ENCODE data around the gene FGF22. TPM values are rescaled to one million over a fixed set of nuclear protein-coding genes. Genes with fewer than 3 reads are reported as not detected.

The FGF22 gene
- total RNA-seq, 6 donors from 2014 or later: 0.40 to 6.3 (median 1.2) TPM; not detected in 1

GRCh38 chr19:680287-681028, 40.8 kb downstream of the FGF22 start:
- Histone ChIP-seq H3K36me3 (peaks cover 0 to 13% (median 0%) of the 10 kb centered on the region in 4 donors), H3K4me1 (peaks cover 31 to 57% (median 39%) of the 10 kb centered on the region in 4 donors), H3K27me3 (peaks cover 0 to 4% (median 0%) of the 10 kb centered on the region in 4 donors), H3K4me3 (peak overlapping the region; percentile 55 to 91 (median 84)), H3K27ac (peak overlapping the region; percentile 92 to 97 (median 93)), H3K9me3 (no peaks in the 10 kb centered on the region)
- WGBS, 2 donors: 1 to 2% methylated on average over 13 to 17 of the region's 70 CpGs
- ATAC-seq (ENCODE audit: low FRiP score in 2 of 2): peak; percentile 91 to 95
- DNase-seq: peak; percentile 100
- peak; percentile 55 to 88 (median 78) for TF ChIP-seq CTCF (IDR thresholded peaks at IDR 0.05)
- peak in 3 of 4 donors; percentile 58 to 90 (median 88) for TF ChIP-seq POLR2A (IDR thresholded peaks at IDR 0.05)
- no peak for TF ChIP-seq EP300 (IDR thresholded peaks at IDR 0.05)
- TF ChIP-seq POLR2AphosphoS5 (IDR thresholded peaks at IDR 0.05): peak; percentile 76 to 84

- Histone ChIP-seq H3K36me3 (peaks cover 0 to 13% (median 0%) of the 10 kb centered on the region in 4 donors), H3K9me3 (no peaks in the 10 kb centered on the region), H3K27ac (peak overlapping the region; percentile 76 to 97 (median 92)), H3K27me3 (peaks cover 0 to 4% (median 0%) of the 10 kb centered on the region in 4 donors), H3K4me3 (peak overlapping the region in 3 of 4 donors; percentile 77 to 91 (median 91)), H3K4me1 (peaks cover 24 to 48% (median 34%) of the 10 kb centered on the region in 4 donors)
- WGBS, 2 donors: 57 to 58% methylated on average over 32 to 37 of the region's 54 CpGs
- no peak for TF ChIP-seq EP300 (IDR thresholded peaks at IDR 0.05)
- TF ChIP-seq POLR2AphosphoS5 (IDR thresholded peaks at IDR 0.05): peak in 1 of 2 donors; percentile 7
- TF ChIP-seq POLR2A (IDR thresholded peaks at IDR 0.05): no peak
- TF ChIP-seq CTCF (IDR thresholded peaks at IDR 0.05): no peak
- DNase-seq: peak; percentile 95
- ATAC-seq (ENCODE audit: low FRiP score in 2 of 2): no peak
These were observed 41.6 kb downstream of the FGF22 start for GRCh38 chr19:681029-682019.

DNA sequence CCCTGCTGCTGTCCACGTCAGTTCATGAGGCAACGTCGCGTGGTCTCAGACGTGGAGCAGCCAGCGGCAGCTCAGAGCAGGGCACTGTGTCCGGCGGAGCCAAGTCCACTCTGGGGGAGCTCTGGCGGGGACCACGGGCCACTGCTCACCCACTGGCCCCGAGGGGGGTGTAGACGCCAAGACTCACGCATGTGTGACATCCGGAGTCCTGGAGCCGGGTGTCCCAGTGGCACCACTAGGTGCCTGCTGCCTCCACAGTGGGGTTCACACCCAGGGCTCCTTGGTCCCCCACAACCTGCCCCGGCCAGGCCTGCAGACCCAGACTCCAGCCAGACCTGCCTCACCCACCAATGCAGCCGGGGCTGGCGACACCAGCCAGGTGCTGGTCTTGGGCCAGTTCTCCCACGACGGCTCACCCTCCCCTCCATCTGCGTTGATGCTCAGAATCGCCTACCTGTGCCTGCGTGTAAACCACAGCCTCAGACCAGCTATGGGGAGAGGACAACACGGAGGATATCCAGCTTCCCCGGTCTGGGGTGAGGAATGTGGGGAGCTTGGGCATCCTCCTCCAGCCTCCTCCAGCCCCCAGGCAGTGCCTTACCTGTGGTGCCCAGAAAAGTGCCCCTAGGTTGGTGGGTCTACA, 43.1 kb downstream of the FGF22 start:
- Histone ChIP-seq H3K27ac (no peak overlapping the region), H3K36me3 (peaks cover 0 to 13% (median 0%) of the 10 kb centered on the region in 4 donors), H3K4me3 (no peak overlapping the region), H3K4me1 (peaks cover 15 to 33% (median 20%) of the 10 kb centered on the region in 4 donors), H3K9me3 (no peaks in the 10 kb centered on the region), H3K27me3 (no peaks in the 10 kb centered on the region)
- no peak for ATAC-seq (ENCODE audit: low FRiP score in 2 of 2)
- no peak for TF ChIP-seq CTCF (IDR thresholded peaks at IDR 0.05)
- no peak for TF ChIP-seq EP300 (IDR thresholded peaks at IDR 0.05)
- no peak for TF ChIP-seq POLR2A (IDR thresholded peaks at IDR 0.05)
- no peak for TF ChIP-seq POLR2AphosphoS5 (IDR thresholded peaks at IDR 0.05)
- peak in 1 of 2 donors; percentile 78 for DNase-seq
- WGBS, 2 donors: 84% methylated on average over 24 of the region's 25 CpGs; no CpG with 5 or more reads in 1 of the 2 donors

GRCh38 chr19:685454-685931, 45.8 kb downstream of the FGF22 start:
- TF ChIP-seq CTCF (IDR thresholded peaks at IDR 0.05): no peak
- no peak for TF ChIP-seq POLR2AphosphoS5 (IDR thresholded peaks at IDR 0.05)
- no peak for TF ChIP-seq EP300 (IDR thresholded peaks at IDR 0.05)
- TF ChIP-seq POLR2A (IDR thresholded peaks at IDR 0.05): no peak
- 85% methylated on average over 25 of the region's 31 CpGs; no CpG with 5 or more reads in 1 of the 2 donors for WGBS, 2 donors
- H3K4me3 ChIP-seq: no peak overlapping the region
- H3K27ac ChIP-seq: no peak overlapping the region
- peaks cover 0 to 7% (median 0%) of the 10 kb centered on the region in 4 donors for H3K36me3 ChIP-seq
- DNase-seq (peak in 1 of 2 donors; percentile 81), ATAC-seq (ENCODE audit: low FRiP score in 2 of 2) (no peak)
- H3K9me3 ChIP-seq: no peaks in the 10 kb centered on the region
- H3K27me3 ChIP-seq: no peaks in the 10 kb centered on the region
- peaks cover 5 to 11% (median 7%) of the 10 kb centered on the region in 4 donors for H3K4me1 ChIP-seq

All from upper lobe of left lung (tissue), 6 donors.